HK-2 (cell line): ENCODE measurements around the gene TCF19.
"Not testable (repeated sequence)": the region's sequence is repeated elsewhere in the genome, so short reads cannot be mapped to it uniquely, and the experiment has no call there.

Experiments used
- DNase-seq: peaks from one replicate; pipeline ENCODE4 v3.0.0-alpha.2; 2018; ENCODE audit not compliant: unreplicated experiment

Gene TCF19

GRCh38 chr6:31161216-31162126 lies 3.1 kb downstream of the TCF19 start:
- no peak for DNase-seq

- DNase-seq, result no peak
Measured at GRCh38 chr6:31162463-31163165, 4.2 kb downstream of the TCF19 start.

- DNase-seq, result no peak
Measured at GRCh38 chr6:31163922-31164321, 5.5 kb downstream of the TCF19 start.

- DNase-seq, result not testable (repeated sequence)
Measured at GRCh38 chr6:31164475-31165063, 6.2 kb downstream of the TCF19 start.

GRCh38 chr6:31165064-31165832 lies 6.9 kb downstream of the TCF19 start:
- not testable (repeated sequence) for DNase-seq

GRCh38 chr6:31165986-31166385 lies 7.6 kb downstream of the TCF19 start:
- DNase-seq, result no peak

GRCh38 chr6:31168606-31169005 lies 10.2 kb downstream of the TCF19 start:
- no peak for DNase-seq

GRCh38 chr6:31169123-31169857 lies 10.9 kb downstream of the TCF19 start:
- DNase-seq, result no peak

GRCh38 chr6:31169858-31170599 lies 11.6 kb downstream of the TCF19 start:
- DNase-seq, result not testable (repeated sequence)

- DNase-seq, result no peak
Measured at GRCh38 chr6:31170600-31170881, 12.2 kb downstream of the TCF19 start, which contains the start of gene POU5F1. TSS of gene POU5F1 (minus strand) at chr6:31170682. CDS start at chr6:31170620, 62 bp downstream.

GRCh38 chr6:31170987-31171671 lies 12.7 kb downstream of the TCF19 start:
- DNase-seq, result no peak

- DNase-seq, result no peak
Measured at GRCh38 chr6:31171931-31172905, 13.8 kb downstream of the TCF19 start.

GRCh38 chr6:31172973-31173384 lies 14.6 kb downstream of the TCF19 start:
- DNase-seq, result no peak

GRCh38 chr6:31173406-31173805 lies 15.0 kb downstream of the TCF19 start:
- no peak for DNase-seq

- no peak for DNase-seq
Measured at GRCh38 chr6:31174378-31174777, 16.0 kb downstream of the TCF19 start.

GRCh38 chr6:31175971-31176370 lies 17.6 kb downstream of the TCF19 start:
- DNase-seq, result no peak

GRCh38 chr6:31178143-31179041 lies 20.0 kb downstream of the TCF19 start:
- DNase-seq, result no peak

- DNase-seq, result no peak
Measured at GRCh38 chr6:31179042-31179386, 20.6 kb downstream of the TCF19 start.
